HepG2 (cell line): Measurements from ENCODE around the gene NANOS1. TPM values are rescaled to one million over a fixed set of nuclear protein-coding genes. Genes with fewer than 3 reads are reported as not detected.
A peak's percentile ranks its signal among the peaks of the same experiment; 100 is the strongest.

Experiments used
- ARNTL ChIP-seq: sonication (generic); formaldehyde crosslinking; IDR thresholded peaks from 2 replicates; pipeline ENCODE4 v1.4.0; 2020; ENCODE audit warnings: mild to moderate bottlenecking, missing genetic modification reagents
- FOXM1 ChIP-seq: sonication (generic); formaldehyde crosslinking; IDR thresholded peaks from 2 replicates; pipeline ENCODE4 v1.5.0; 2020; ENCODE audit warnings: missing genetic modification reagents
- HDAC6 ChIP-seq: fragments of 200-600 bp; sonication (generic); IDR thresholded peaks from 2 replicates; pipeline ENCODE4 v1.7.0; 2017; ENCODE audit warnings: mild to moderate bottlenecking, antibody characterized with exemption, low read length, low read depth
- MAFG ChIP-seq: sonication (generic); formaldehyde crosslinking; IDR thresholded peaks from 2 replicates; pipeline ENCODE4 v1.5.1; 2020; ENCODE audit warnings: mild to moderate bottlenecking, missing genetic modification reagents
- TSC22D2 ChIP-seq: sonication (generic); formaldehyde crosslinking; IDR thresholded peaks from 2 replicates; pipeline ENCODE4 v1.5.1; 2020; ENCODE audit warnings: missing genetic modification reagents, mild to moderate bottlenecking, borderline replicate concordance
- ZMYM4 ChIP-seq: sonication (generic); formaldehyde crosslinking; IDR thresholded peaks from 2 replicates; pipeline ENCODE4 v1.8.1; 2023; ENCODE audit warnings: mild to moderate bottlenecking, missing genetic modification reagents
- ZNF234 ChIP-seq: sonication (generic); formaldehyde crosslinking; conservative IDR thresholded peaks from 2 replicates; pipeline ENCODE4 v1.5.1; 2020; ENCODE audit warnings: mild to moderate bottlenecking, missing genetic modification reagents
- ZNF34 ChIP-seq: sonication (generic); formaldehyde crosslinking; IDR thresholded peaks from 2 replicates; pipeline ENCODE4 v1.4.0; 2020; ENCODE audit warnings: mild to moderate bottlenecking, missing genetic modification reagents, borderline replicate concordance
- ZNF766 ChIP-seq: sonication (generic); formaldehyde crosslinking; IDR thresholded peaks from 2 replicates; pipeline ENCODE4 v1.5.0; 2020; ENCODE audit warnings: missing genetic modification reagents, borderline replicate concordance
- ZNF878 ChIP-seq: sonication (generic); formaldehyde crosslinking; IDR thresholded peaks from 2 replicates; pipeline ENCODE4 v1.8.1; 2023; ENCODE audit warnings: mild to moderate bottlenecking, missing genetic modification reagents, moderate library complexity
- polyA plus RNA-seq, 8 experiments: library from polyadenylated mRNA; depleted of rRNA in 3 of 8; stranded (reverse) in 7 of 8; unstranded in 1 of 8; fragments of >200 nt; fragmentation: Illumina TruSeq in 4 of 8; extraction: Trizol in 4 of 8; gene quantifications; 2 replicates each; pipeline versions ENCODE4 v1.2.1 to v1.2.3, GENCODE V29; 2011 to 2016; ENCODE audit warnings: low read depth in 4 of 8, missing spikeins in 1 of 8, mixed read lengths in 1 of 8; ENCODE audit not compliant: insufficient read depth in 1 of 8
- total RNA-seq, 5 experiments: library from RNA; depleted of rRNA; stranded (reverse); fragments of >200 nt; fragmentation: Illumina TruSeq; extraction: Trizol; gene quantifications; 2 replicates each; pipeline ENCODE4 v1.2.3, GENCODE V29; 2016; ENCODE audit warnings: low read depth in 1 of 5
- TF ChIP-seq, protein P1 (sequence below): conservative IDR thresholded peaks from 2 replicates; pipeline ENCODE4 v1.6.1; 2018; ENCODE audit warnings: missing genetic modification reagents
- TF ChIP-seq, protein P2 (sequence below): sonication (generic); formaldehyde crosslinking; IDR thresholded peaks from 2 replicates; pipeline ENCODE4 v1.8.0; 2022; ENCODE audit warnings: missing genetic modification reagents, low read depth, mild to moderate bottlenecking, borderline replicate concordance
- TF ChIP-seq, protein P3 (sequence below): IDR thresholded peaks from 2 replicates; pipeline ENCODE4 v1.6.1; 2012; ENCODE audit warnings: inconsistent platforms
- TF ChIP-seq, protein P4 (sequence below), 2 experiments: fragments of 450-650 bp in 1 of 2; sonication (generic) in 1 of 2; formaldehyde crosslinking in 1 of 2; IDR thresholded peaks; 2 replicates each; pipeline versions ENCODE4 v1.6.1 to v1.8.0; 2016 to 2022; ENCODE audit warnings: antibody characterized with exemption in 1 of 2, mild to moderate bottlenecking in 1 of 2, missing genetic modification reagents in 1 of 2
- TF ChIP-seq, protein P5 (sequence below): sonication (generic); formaldehyde crosslinking; IDR thresholded peaks from 2 replicates; pipeline ENCODE4 v1.5.0; 2020; ENCODE audit warnings: missing genetic modification reagents

The NANOS1 gene
- total and polyA plus RNA-seq, 2 of the 13 experiments (the other 11 are each of a cell fraction or from before 2014, with no cell fraction given) = 1.7 to 2.2 TPM

DNA sequence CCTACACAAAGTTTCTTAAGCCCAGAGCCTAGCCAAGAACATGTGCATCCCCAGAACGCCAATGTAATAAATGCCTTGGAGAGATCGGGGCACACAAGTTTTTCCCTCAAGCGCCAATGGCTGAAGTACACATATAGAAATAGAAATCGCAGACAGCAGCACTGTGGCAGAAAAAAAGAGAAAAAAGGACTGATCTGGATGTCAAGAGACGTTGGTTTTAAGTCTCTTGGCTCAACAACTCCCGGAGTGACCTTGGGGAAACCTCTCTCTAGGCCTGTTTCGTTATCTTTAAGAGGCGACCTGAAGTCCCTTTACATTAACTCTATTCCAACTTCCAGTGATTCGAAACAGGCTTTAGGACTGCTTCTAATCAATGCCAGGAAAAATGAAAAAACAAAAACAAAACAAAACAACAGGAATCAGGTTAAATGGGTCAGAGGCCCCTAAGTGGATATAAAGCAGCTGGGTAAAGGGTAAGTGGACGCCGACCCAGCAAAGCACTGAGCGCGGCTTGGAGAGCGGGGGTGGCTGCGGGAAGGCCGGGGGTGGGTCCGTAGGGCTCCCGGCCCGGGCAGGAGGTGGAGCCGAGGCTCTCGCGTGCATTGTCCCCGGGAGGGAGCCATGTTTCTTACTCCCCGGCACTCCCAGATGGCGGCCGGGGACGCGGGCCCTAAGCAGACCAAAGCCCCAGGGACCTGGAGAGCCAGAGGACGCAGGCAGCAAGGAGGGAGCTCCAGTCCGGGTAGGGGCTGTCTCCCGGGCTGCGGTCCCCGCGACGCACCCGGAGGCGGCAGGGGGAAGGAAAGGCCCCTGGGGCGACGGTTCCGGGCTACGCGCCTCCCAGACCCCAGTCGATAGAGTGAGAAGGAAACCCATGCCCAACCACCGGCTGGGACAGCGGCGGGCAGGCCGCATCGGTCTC lies 50.3 kb downstream of the NANOS1 start (continued):
- TF ChIP-seq ZNF34 (CRISPR knock-in tag) = 0 out of 2 replicates have a peak, but pooled peaks have one; percentile 40
- TF ChIP-seq, protein P1, sequence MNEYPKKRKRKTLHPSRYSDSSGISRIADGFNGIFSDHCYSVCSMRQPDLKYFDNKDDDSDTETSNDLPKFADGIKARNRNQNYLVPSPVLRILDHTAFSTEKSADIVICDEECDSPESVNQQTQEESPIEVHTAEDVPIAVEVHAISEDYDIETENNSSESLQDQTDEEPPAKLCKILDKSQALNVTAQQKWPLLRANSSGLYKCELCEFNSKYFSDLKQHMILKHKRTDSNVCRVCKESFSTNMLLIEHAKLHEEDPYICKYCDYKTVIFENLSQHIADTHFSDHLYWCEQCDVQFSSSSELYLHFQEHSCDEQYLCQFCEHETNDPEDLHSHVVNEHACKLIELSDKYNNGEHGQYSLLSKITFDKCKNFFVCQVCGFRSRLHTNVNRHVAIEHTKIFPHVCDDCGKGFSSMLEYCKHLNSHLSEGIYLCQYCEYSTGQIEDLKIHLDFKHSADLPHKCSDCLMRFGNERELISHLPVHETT (CRISPR knock-in tag) = no peak
- TF ChIP-seq ZMYM4 (CRISPR knock-in tag) = 0 out of 2 replicates have a peak, but pooled peaks have one; percentile 6
- TF ChIP-seq, protein P2, sequence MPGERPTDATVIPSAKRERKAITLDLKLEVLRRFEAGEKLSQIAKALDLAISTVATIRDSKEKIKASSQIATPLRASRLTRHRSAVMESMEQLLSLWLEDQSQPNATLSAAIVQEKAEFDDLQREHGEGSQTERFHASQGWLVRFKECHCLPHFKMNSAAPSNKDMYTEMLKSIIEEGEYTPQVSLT (CRISPR knock-in tag) = no peak
- no peak for TF ChIP-seq ARNTL (CRISPR knock-in tag)
- no peak for TF ChIP-seq HDAC6
- TF ChIP-seq TSC22D2 (CRISPR knock-in tag) = no peak
- TF ChIP-seq, protein P3, sequence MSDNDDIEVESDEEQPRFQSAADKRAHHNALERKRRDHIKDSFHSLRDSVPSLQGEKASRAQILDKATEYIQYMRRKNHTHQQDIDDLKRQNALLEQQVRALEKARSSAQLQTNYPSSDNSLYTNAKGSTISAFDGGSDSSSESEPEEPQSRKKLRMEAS = no peak
- TF ChIP-seq, protein P4, sequence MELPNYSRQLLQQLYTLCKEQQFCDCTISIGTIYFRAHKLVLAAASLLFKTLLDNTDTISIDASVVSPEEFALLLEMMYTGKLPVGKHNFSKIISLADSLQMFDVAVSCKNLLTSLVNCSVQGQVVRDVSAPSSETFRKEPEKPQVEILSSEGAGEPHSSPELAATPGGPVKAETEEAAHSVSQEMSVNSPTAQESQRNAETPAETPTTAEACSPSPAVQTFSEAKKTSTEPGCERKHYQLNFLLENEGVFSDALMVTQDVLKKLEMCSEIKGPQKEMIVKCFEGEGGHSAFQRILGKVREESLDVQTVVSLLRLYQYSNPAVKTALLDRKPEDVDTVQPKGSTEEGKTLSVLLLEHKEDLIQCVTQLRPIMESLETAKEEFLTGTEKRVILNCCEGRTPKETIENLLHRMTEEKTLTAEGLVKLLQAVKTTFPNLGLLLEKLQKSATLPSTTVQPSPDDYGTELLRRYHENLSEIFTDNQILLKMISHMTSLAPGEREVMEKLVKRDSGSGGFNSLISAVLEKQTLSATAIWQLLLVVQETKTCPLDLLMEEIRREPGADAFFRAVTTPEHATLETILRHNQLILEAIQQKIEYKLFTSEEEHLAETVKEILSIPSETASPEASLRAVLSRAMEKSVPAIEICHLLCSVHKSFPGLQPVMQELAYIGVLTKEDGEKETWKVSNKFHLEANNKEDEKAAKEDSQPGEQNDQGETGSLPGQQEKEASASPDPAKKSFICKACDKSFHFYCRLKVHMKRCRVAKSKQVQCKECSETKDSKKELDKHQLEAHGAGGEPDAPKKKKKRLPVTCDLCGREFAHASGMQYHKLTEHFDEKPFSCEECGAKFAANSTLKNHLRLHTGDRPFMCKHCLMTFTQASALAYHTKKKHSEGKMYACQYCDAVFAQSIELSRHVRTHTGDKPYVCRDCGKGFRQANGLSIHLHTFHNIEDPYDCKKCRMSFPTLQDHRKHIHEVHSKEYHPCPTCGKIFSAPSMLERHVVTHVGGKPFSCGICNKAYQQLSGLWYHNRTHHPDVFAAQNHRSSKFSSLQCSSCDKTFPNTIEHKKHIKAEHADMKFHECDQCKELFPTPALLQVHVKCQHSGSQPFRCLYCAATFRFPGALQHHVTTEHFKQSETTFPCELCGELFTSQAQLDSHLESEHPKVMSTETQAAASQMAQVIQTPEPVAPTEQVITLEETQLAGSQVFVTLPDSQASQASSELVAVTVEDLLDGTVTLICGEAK (IDR thresholded peaks at IDR 0.05) = no peak
- TF ChIP-seq, protein P4 (CRISPR knock-in tag; IDR thresholded peaks at IDR 0.05) = peak; percentile 7; the same call in 1 of the 2 replicates
- TF ChIP-seq ZNF234 (CRISPR knock-in tag) = 0 out of 2 replicates have a peak, but pooled peaks have one; percentile 40
- TF ChIP-seq, protein P5, sequence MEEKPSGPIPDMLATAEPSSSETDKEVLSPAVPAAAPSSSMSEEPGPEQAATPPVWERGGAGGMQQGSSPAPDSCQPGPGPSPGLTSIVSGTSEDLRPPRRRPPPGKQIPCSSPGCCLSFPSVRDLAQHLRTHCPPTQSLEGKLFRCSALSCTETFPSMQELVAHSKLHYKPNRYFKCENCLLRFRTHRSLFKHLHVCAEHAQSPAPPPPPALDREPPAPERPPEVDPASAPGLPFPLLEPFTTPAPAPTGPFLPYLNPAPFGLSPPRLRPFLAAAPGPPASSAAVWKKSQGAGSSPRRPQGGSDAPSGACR (CRISPR knock-in tag) = peak; percentile 85; the same call in 1 of the 2 replicates
- TF ChIP-seq MAFG (CRISPR knock-in tag) = 0 out of 2 replicates have a peak, but pooled peaks have one; percentile 8
- TF ChIP-seq ZNF766 = 0 out of 2 replicates have a peak, but pooled peaks have one; percentile 15
- peak; percentile 72; the same call in 1 of the 2 replicates for TF ChIP-seq FOXM1
- TF ChIP-seq ZNF878 (CRISPR knock-in tag) = 0 out of 2 replicates have a peak, but pooled peaks have one; percentile 14
